Activated T-cell treated with anti-CD3 and anti-CD28 coated beads, Interleukin-2, amount 50 U/mL, for 24 hours (primary cell): ENCODE data around the gene AGAP1.
"Not testable (repeated sequence)": the region's sequence is repeated elsewhere in the genome, so short reads cannot be mapped to it uniquely, and the experiment has no call there.

Source experiments
- DNase-seq: peaks from one replicate; pipeline ENCODE4 v3.0.0-alpha.2; 2020
- H3K27ac Mint-ChIP-seq: 2 replicates; pipeline ENCODE4 v1.8.0; 2020; ENCODE audit warnings: mild to moderate bottlenecking, mixed read lengths
- H3K27me3 Mint-ChIP-seq: 2 replicates; pipeline ENCODE4 v1.8.0; 2020; ENCODE audit warnings: mixed read lengths
- H3K36me3 Mint-ChIP-seq: 2 replicates; pipeline ENCODE4 v1.8.0; 2020; ENCODE audit warnings: low read depth, mixed read lengths
- H3K4me1 Mint-ChIP-seq: 2 replicates; pipeline ENCODE4 v1.8.0; 2020; ENCODE audit warnings: low read depth, mixed read lengths
- H3K4me3 Mint-ChIP-seq: 2 replicates; pipeline ENCODE4 v1.8.0; 2020; ENCODE audit warnings: mild to moderate bottlenecking, moderate library complexity, mixed read lengths
- H3K9me3 Mint-ChIP-seq: 2 replicates; pipeline ENCODE4 v1.8.0; 2020; ENCODE audit warnings: mixed read lengths

The AGAP1 gene

GRCh38 chr2:236081171-236081570, 587.3 kb downstream of the AGAP1 start:
- no peak for DNase-seq
- Mint-ChIP-seq H3K9me3 (no peaks in the 10 kb centered on the region), H3K4me3 (no peak overlapping the region), H3K36me3 (no peaks in the 10 kb centered on the region), H3K27ac (no peak overlapping the region), H3K4me1 (no peaks in the 10 kb centered on the region), H3K27me3 (peaks cover 4% of the 10 kb centered on the region)

GRCh38 chr2:236082061-236082460, 588.2 kb downstream of the AGAP1 start:
- Mint-ChIP-seq H3K27me3 (peaks cover 4% of the 10 kb centered on the region), H3K4me1 (no peaks in the 10 kb centered on the region), H3K4me3 (no peak overlapping the region), H3K36me3 (no peaks in the 10 kb centered on the region), H3K9me3 (no peaks in the 10 kb centered on the region), H3K27ac (no peak overlapping the region)
- no peak for DNase-seq

GRCh38 chr2:236083934-236084333, 590.1 kb downstream of the AGAP1 start:
- no peaks in the 10 kb centered on the region for H3K4me1 Mint-ChIP-seq
- H3K36me3 Mint-ChIP-seq = no peaks in the 10 kb centered on the region
- no peak overlapping the region for H3K27ac Mint-ChIP-seq
- H3K9me3 Mint-ChIP-seq = no peaks in the 10 kb centered on the region
- no peak overlapping the region for H3K4me3 Mint-ChIP-seq
- peaks cover 4% of the 10 kb centered on the region for H3K27me3 Mint-ChIP-seq
- DNase-seq = no peak

GRCh38 chr2:236085211-236085610, 591.4 kb downstream of the AGAP1 start:
- Mint-ChIP-seq H3K27ac (no peak overlapping the region), H3K4me3 (no peak overlapping the region), H3K9me3 (no peaks in the 10 kb centered on the region), H3K27me3 (peaks cover 4% of the 10 kb centered on the region), H3K36me3 (no peaks in the 10 kb centered on the region), H3K4me1 (no peaks in the 10 kb centered on the region)
- DNase-seq = no peak

- no peak overlapping the region for H3K27ac Mint-ChIP-seq
- no peaks in the 10 kb centered on the region for H3K4me1 Mint-ChIP-seq
- H3K9me3 Mint-ChIP-seq = no peaks in the 10 kb centered on the region
- H3K36me3 Mint-ChIP-seq = no peaks in the 10 kb centered on the region
- no peak for DNase-seq
- no peak overlapping the region for H3K4me3 Mint-ChIP-seq
- H3K27me3 Mint-ChIP-seq = peaks cover 4% of the 10 kb centered on the region
These were observed 591.8 kb downstream of the AGAP1 start for GRCh38 chr2:236085647-236086046.

- Mint-ChIP-seq H3K36me3 (no peaks in the 10 kb centered on the region), H3K4me3 (no peak overlapping the region), H3K4me1 (no peaks in the 10 kb centered on the region), H3K27ac (no peak overlapping the region), H3K9me3 (no peaks in the 10 kb centered on the region), H3K27me3 (peaks cover 4% of the 10 kb centered on the region)
- no peak for DNase-seq
These were observed 592.6 kb downstream of the AGAP1 start for GRCh38 chr2:236086403-236086970.

- H3K27ac Mint-ChIP-seq = no peak overlapping the region
- H3K36me3 Mint-ChIP-seq = no peaks in the 10 kb centered on the region
- no peaks in the 10 kb centered on the region for H3K4me1 Mint-ChIP-seq
- no peak overlapping the region for H3K4me3 Mint-ChIP-seq
- peaks cover 6% of the 10 kb centered on the region for H3K27me3 Mint-ChIP-seq
- H3K9me3 Mint-ChIP-seq = no peaks in the 10 kb centered on the region
- no peak for DNase-seq
These were observed 593.2 kb downstream of the AGAP1 start for GRCh38 chr2:236086971-236087465.

GRCh38 chr2:236088368-236089057, 594.7 kb downstream of the AGAP1 start:
- Mint-ChIP-seq H3K4me3 (no peak overlapping the region), H3K27me3 (peaks cover 12% of the 10 kb centered on the region), H3K4me1 (no peaks in the 10 kb centered on the region), H3K36me3 (no peaks in the 10 kb centered on the region), H3K27ac (no peak overlapping the region), H3K9me3 (no peaks in the 10 kb centered on the region)
- DNase-seq = no peak

GRCh38 chr2:236089271-236090026, 595.6 kb downstream of the AGAP1 start:
- no peaks in the 10 kb centered on the region for H3K9me3 Mint-ChIP-seq
- H3K36me3 Mint-ChIP-seq = no peaks in the 10 kb centered on the region
- no peak for DNase-seq

GRCh38 chr2:236090027-236090382, 596.2 kb downstream of the AGAP1 start:
- Mint-ChIP-seq H3K4me3 (no peak overlapping the region), H3K27me3 (peaks cover 12% of the 10 kb centered on the region), H3K27ac (no peak overlapping the region), H3K4me1 (no peaks in the 10 kb centered on the region), H3K36me3 (no peaks in the 10 kb centered on the region), H3K9me3 (no peaks in the 10 kb centered on the region)
- DNase-seq = no peak

More at GRCh38 chr2:236089271-236090026, 595.6 kb downstream of the AGAP1 start:
- H3K27ac Mint-ChIP-seq = no peak overlapping the region
- H3K4me3 Mint-ChIP-seq = no peak overlapping the region
- peaks cover 12% of the 10 kb centered on the region for H3K27me3 Mint-ChIP-seq
- no peaks in the 10 kb centered on the region for H3K4me1 Mint-ChIP-seq

GRCh38 chr2:236090826-236091225, 597.0 kb downstream of the AGAP1 start:
- H3K4me3 Mint-ChIP-seq, H3K27ac Mint-ChIP-seq, H3K9me3 Mint-ChIP-seq, H3K4me1 Mint-ChIP-seq, H3K36me3 Mint-ChIP-seq, DNase-seq: not testable (repeated sequence)
- H3K27me3 Mint-ChIP-seq = peaks cover 11% of the 10 kb centered on the region

GRCh38 chr2:236092714-236093113, 598.9 kb downstream of the AGAP1 start:
- no peak overlapping the region for H3K4me3 Mint-ChIP-seq

GRCh38 chr2:236093134-236093533, 599.3 kb downstream of the AGAP1 start:
- Mint-ChIP-seq H3K36me3 (no peaks in the 10 kb centered on the region), H3K4me3 (no peak overlapping the region), H3K9me3 (no peaks in the 10 kb centered on the region), H3K27me3 (peaks cover 8% of the 10 kb centered on the region), H3K4me1 (no peaks in the 10 kb centered on the region), H3K27ac (no peak overlapping the region)
- no peak for DNase-seq

More at GRCh38 chr2:236092714-236093113, 598.9 kb downstream of the AGAP1 start:
- Mint-ChIP-seq H3K27me3 (peaks cover 8% of the 10 kb centered on the region), H3K27ac (no peak overlapping the region), H3K9me3 (no peaks in the 10 kb centered on the region), H3K36me3 (no peaks in the 10 kb centered on the region), H3K4me1 (no peaks in the 10 kb centered on the region)
- no peak for DNase-seq

GRCh38 chr2:236095504-236095903, 601.7 kb downstream of the AGAP1 start:
- Mint-ChIP-seq H3K4me1 (no peaks in the 10 kb centered on the region), H3K27me3 (peaks cover 8% of the 10 kb centered on the region), H3K27ac (no peak overlapping the region), H3K36me3 (no peaks in the 10 kb centered on the region), H3K9me3 (no peaks in the 10 kb centered on the region), H3K4me3 (no peak overlapping the region)
- no peak for DNase-seq
